IPS-NIHi7 (cell line): Measurements from ENCODE around the gene PRKG1.
"Not testable (repeated sequence)": the region's sequence is repeated elsewhere in the genome, so short reads cannot be mapped to it uniquely, and the experiment has no call there.

Source experiments
- DNase-seq: peaks from one replicate; pipeline ENCODE4 v3.0.0; 2012; ENCODE audit warnings: mixed read lengths; ENCODE audit errors: extremely low spot score

The PRKG1 gene

GRCh38 chr10:51649064-51649463 lies 574.8 kb downstream of the PRKG1 start:
- no peak for DNase-seq

- DNase-seq, result no peak
Observed at GRCh38 chr10:51651063-51651462, 576.8 kb downstream of the PRKG1 start.

GRCh38 chr10:51653025-51653424 lies 578.7 kb downstream of the PRKG1 start:
- no peak for DNase-seq

- no peak for DNase-seq
Observed at GRCh38 chr10:51654918-51655317, 580.6 kb downstream of the PRKG1 start.

- no peak for DNase-seq
Observed at GRCh38 chr10:51656503-51656902, 582.2 kb downstream of the PRKG1 start.

- DNase-seq, result no peak
Observed at GRCh38 chr10:51658000-51658399, 583.7 kb downstream of the PRKG1 start.

- DNase-seq, result no peak
Observed at GRCh38 chr10:51659344-51659743, 585.1 kb downstream of the PRKG1 start.

GRCh38 chr10:51663086-51663485 lies 588.8 kb downstream of the PRKG1 start:
- DNase-seq, result no peak

GRCh38 chr10:51666456-51666855 lies 592.2 kb downstream of the PRKG1 start:
- no peak for DNase-seq

GRCh38 chr10:51667678-51668335 lies 593.5 kb downstream of the PRKG1 start:
- DNase-seq, result no peak

GRCh38 chr10:51668336-51668689 lies 594.0 kb downstream of the PRKG1 start:
- no peak for DNase-seq

GRCh38 chr10:51669041-51669440 lies 594.8 kb downstream of the PRKG1 start:
- no peak for DNase-seq

- DNase-seq, result no peak
Observed at GRCh38 chr10:51672039-51672535, 597.8 kb downstream of the PRKG1 start.

GRCh38 chr10:51675088-51675487 lies 600.8 kb downstream of the PRKG1 start:
- DNase-seq, result no peak

- no peak for DNase-seq
Observed at GRCh38 chr10:51679841-51680240, 605.6 kb downstream of the PRKG1 start.

- DNase-seq, result no peak
Observed at GRCh38 chr10:51683031-51683691, 608.9 kb downstream of the PRKG1 start.

- DNase-seq, result no peak
Observed at GRCh38 chr10:51685768-51686167, 611.5 kb downstream of the PRKG1 start.

GRCh38 chr10:51687296-51687695 lies 613.0 kb downstream of the PRKG1 start:
- DNase-seq, result no peak

- not testable (repeated sequence) for DNase-seq
Observed at GRCh38 chr10:51688826-51689225, 614.5 kb downstream of the PRKG1 start.

- DNase-seq, result no peak
Observed at GRCh38 chr10:51689536-51689935, 615.2 kb downstream of the PRKG1 start.

GRCh38 chr10:51691135-51691534 lies 616.8 kb downstream of the PRKG1 start:
- DNase-seq, result no peak

- no peak for DNase-seq
Observed at GRCh38 chr10:51694086-51694768, 619.9 kb downstream of the PRKG1 start.

- no peak for DNase-seq
Observed at GRCh38 chr10:51696251-51696650, 622.0 kb downstream of the PRKG1 start.
